HepG2 (cell line): ENCODE data around the gene LRRC3. TPM values are rescaled to one million over a fixed set of nuclear protein-coding genes. Genes with fewer than 3 reads are reported as not detected.
A peak's percentile ranks its signal among the peaks of the same experiment; 100 is the strongest.

Experiments used
- ATAC-seq: fragments of 200-7000 bp; cut with Tn5 transposase; 3 replicates; pipeline ENCODE4 v1.9.1; 2020; ENCODE audit warnings: mild to moderate bottlenecking, moderate library complexity
- BruUV-seq: library from RNA; stranded (reverse); fragments of 400-500 nt; replicated peaks from 2 replicates; lab custom pipeline; 2021; lab: Mats Ljungman, UMichigan
- CTCF ChIA-PET: fragments of 300-600 bp; formaldehyde crosslinking; extraction: SDS; loops from one replicate; lab custom pipeline; 2021; ENCODE audit warnings: low total read pairs, inconsistent platforms, low intra/inter-chr PET ratio; lab: Yijun Ruan, JAX
- POLR2A ChIA-PET: fragments of 350-600 bp; sonication (Branson Sonifier 250); formaldehyde crosslinking; loops from one replicate; lab custom pipeline; 2020; ENCODE audit warnings: antibody characterized with exemption, inconsistent platforms; lab: Yijun Ruan, JAX
- DNase-seq: peaks from one replicate; pipeline ENCODE4 v3.0.0-alpha.2; 2015; ENCODE audit warnings: low spot score
- FAIRE-seq: peaks from 3 replicates; lab custom pipeline; 2011; peaks lifted over from hg19 to GRCh38; lab: Jason Lieb, UNC
- H2AFZ ChIP-seq: one replicate; pipeline ENCODE4 v1.6.1; 2011; ENCODE audit warnings: low read length, inconsistent platforms
- H3K27ac ChIP-seq: fragments of 300-600 bp; 3 replicates; pipeline ENCODE4 v1.8.0; 2011; ENCODE audit warnings: mixed run types, mild to moderate bottlenecking, mixed read lengths, low read length, inconsistent platforms; ENCODE audit not compliant: insufficient read depth; ENCODE audit errors: extremely low read length
- H3K27me3 ChIP-seq, 2 experiments: fragments of 200-600 bp in 1 of 2; 2 replicates in 1 of 2; 3 replicates in 1 of 2; pipeline versions ENCODE4 v1.6.0 to v1.8.0; 2011; ENCODE audit warnings: low read length in 2 of 2, mild to moderate bottlenecking in 2 of 2, moderate library complexity in 2 of 2, inconsistent platforms in 1 of 2; ENCODE audit not compliant: insufficient read depth in 2 of 2, control insufficient read depth in 1 of 2
- H3K36me3 ChIP-seq, 2 experiments: fragments of 200-600 bp in 1 of 2; replicated peaks in 1 of 2; 2 replicates in 1 of 2; 3 replicates in 1 of 2; pipeline versions ENCODE4 v1.5.1 to v1.8.0; 2011; ENCODE audit warnings: low read length in 2 of 2, inconsistent platforms in 1 of 2; ENCODE audit not compliant: insufficient read depth in 2 of 2, control insufficient read depth in 1 of 2
- H3K4me1 ChIP-seq: 2 replicates; pipeline ENCODE4 v1.5.1; 2012; ENCODE audit warnings: low read length, inconsistent platforms; ENCODE audit not compliant: insufficient read depth
- H3K4me2 ChIP-seq: 2 replicates; pipeline ENCODE4 v1.6.0; 2011; ENCODE audit warnings: low read depth, low read length, inconsistent platforms
- H3K4me3 ChIP-seq, 3 experiments: fragments of 200-600 bp in 1 of 3; sonication (generic), shearing (Covaris generic) in 1 of 3; replicated peaks in 1 of 3; 2 replicates each; pipeline ENCODE4 v1.5.1; 2011 to 2016; ENCODE audit warnings: low read length in 3 of 3, inconsistent platforms in 2 of 3, low read depth in 2 of 3, mild to moderate bottlenecking in 2 of 3, control low read depth in 1 of 3, mixed read lengths in 1 of 3; ENCODE audit not compliant: insufficient read depth in 1 of 3
- H3K79me2 ChIP-seq: one replicate; pipeline ENCODE4 v1.6.1; 2011; ENCODE audit warnings: low read length, inconsistent platforms; ENCODE audit not compliant: insufficient read depth
- H3K9ac ChIP-seq: 2 replicates; pipeline ENCODE4 v1.6.0; 2011; ENCODE audit warnings: mild to moderate bottlenecking, low read depth, low read length, inconsistent platforms; ENCODE audit not compliant: insufficient read depth
- H3K9me3 ChIP-seq: 2 replicates; pipeline ENCODE4 v1.5.1; 2012; ENCODE audit warnings: mild to moderate bottlenecking, low read length
- H4K20me1 ChIP-seq: 2 replicates; pipeline ENCODE4 v1.6.0; 2011; ENCODE audit warnings: inconsistent platforms, mild to moderate bottlenecking, low read length, moderate library complexity; ENCODE audit not compliant: insufficient read depth
- GPN1 ChIP-seq: sonication (generic); formaldehyde crosslinking; IDR thresholded peaks from 2 replicates; pipeline ENCODE4 v1.5.1; 2020; ENCODE audit warnings: missing genetic modification reagents, borderline replicate concordance
- HES4 ChIP-seq: sonication (generic); formaldehyde crosslinking; IDR thresholded peaks from 2 replicates; pipeline ENCODE4 v1.9.0; 2021; ENCODE audit warnings: mild to moderate bottlenecking, missing genetic modification reagents, borderline replicate concordance
- MTA3 ChIP-seq: sonication (generic); formaldehyde crosslinking; IDR thresholded peaks from 2 replicates; pipeline ENCODE4 v1.4.0; 2020; ENCODE audit warnings: missing genetic modification reagents
- NFYC ChIP-seq: IDR thresholded peaks from 2 replicates; pipeline ENCODE4 v1.6.1; 2016; ENCODE audit warnings: missing genetic modification reagents, missing compliant biosample characterization
- ZBTB20 ChIP-seq: sonication (generic); formaldehyde crosslinking; IDR thresholded peaks from 2 replicates; pipeline ENCODE4 v1.8.1; 2023; ENCODE audit warnings: missing genetic modification reagents, low read depth, mild to moderate bottlenecking, borderline replicate concordance
- ZNF24 ChIP-seq: fragments of 450-650 bp; IDR thresholded peaks from 2 replicates; pipeline ENCODE4 v1.6.1; 2017; ENCODE audit warnings: antibody characterized with exemption, mild to moderate bottlenecking
- ZNF709 ChIP-seq: sonication (generic); formaldehyde crosslinking; IDR thresholded peaks from 2 replicates; pipeline ENCODE4 v1.5.0; 2020; ENCODE audit warnings: mild to moderate bottlenecking, missing genetic modification reagents
- ZNF746 ChIP-seq: sonication (generic); formaldehyde crosslinking; IDR thresholded peaks from 2 replicates; pipeline ENCODE4 v1.8.0; 2022; ENCODE audit warnings: mild to moderate bottlenecking, missing genetic modification reagents
- WGBS: methylation state at CpG from one replicate; pipeline ENCODE4 v1.1.6; 2017; ENCODE audit warnings: low lambda C conversion rate; 5-methylcytosine and 5-hydroxymethylcytosine counted together
- in situ Hi-C: cut with HindIII; loops from 2 replicates; pipeline ENCODE4 v1.10.0; 2017; ENCODE audit warnings: low pct_unique_long_range_greater_than_20kb; ENCODE audit not compliant: extremely low pct_ligation_motif_present
- intact Hi-C: fragments of 100-400 bp; cut with micrococcal nuclease; formaldehyde crosslinking; loops from one replicate; pipeline ENCODE4 v1.10.0; 2022; ENCODE audit not compliant: unreplicated experiment
- polyA plus RNA-seq, 8 experiments: library from polyadenylated mRNA; depleted of rRNA in 3 of 8; stranded (reverse) in 7 of 8; unstranded in 1 of 8; fragments of >200 nt; fragmentation: Illumina TruSeq in 4 of 8; extraction: Trizol in 4 of 8; gene quantifications; 2 replicates each; pipeline versions ENCODE4 v1.2.1 to v1.2.3, GENCODE V29; 2011 to 2016; ENCODE audit warnings: low read depth in 4 of 8, missing spikeins in 1 of 8, mixed read lengths in 1 of 8; ENCODE audit not compliant: insufficient read depth in 1 of 8
- total RNA-seq, 5 experiments: library from RNA; depleted of rRNA; stranded (reverse); fragments of >200 nt; fragmentation: Illumina TruSeq; extraction: Trizol; gene quantifications; 2 replicates each; pipeline ENCODE4 v1.2.3, GENCODE V29; 2016; ENCODE audit warnings: low read depth in 1 of 5
- TF ChIP-seq, protein P1 (sequence below): sonication (generic); formaldehyde crosslinking; IDR thresholded peaks from 2 replicates; pipeline ENCODE4 v1.9.0; 2022; ENCODE audit warnings: low read depth, missing genetic modification reagents
- TF ChIP-seq, protein P2 (sequence below): sonication (generic); formaldehyde crosslinking; IDR thresholded peaks from 2 replicates; pipeline ENCODE4 v1.4.0; 2020; ENCODE audit warnings: missing genetic modification reagents

The LRRC3 gene
- total and polyA plus RNA-seq, 2 of the 13 experiments (the other 11 are each of a cell fraction or from before 2014, with no cell fraction given): 4.8 to 16.5 TPM

DNA sequence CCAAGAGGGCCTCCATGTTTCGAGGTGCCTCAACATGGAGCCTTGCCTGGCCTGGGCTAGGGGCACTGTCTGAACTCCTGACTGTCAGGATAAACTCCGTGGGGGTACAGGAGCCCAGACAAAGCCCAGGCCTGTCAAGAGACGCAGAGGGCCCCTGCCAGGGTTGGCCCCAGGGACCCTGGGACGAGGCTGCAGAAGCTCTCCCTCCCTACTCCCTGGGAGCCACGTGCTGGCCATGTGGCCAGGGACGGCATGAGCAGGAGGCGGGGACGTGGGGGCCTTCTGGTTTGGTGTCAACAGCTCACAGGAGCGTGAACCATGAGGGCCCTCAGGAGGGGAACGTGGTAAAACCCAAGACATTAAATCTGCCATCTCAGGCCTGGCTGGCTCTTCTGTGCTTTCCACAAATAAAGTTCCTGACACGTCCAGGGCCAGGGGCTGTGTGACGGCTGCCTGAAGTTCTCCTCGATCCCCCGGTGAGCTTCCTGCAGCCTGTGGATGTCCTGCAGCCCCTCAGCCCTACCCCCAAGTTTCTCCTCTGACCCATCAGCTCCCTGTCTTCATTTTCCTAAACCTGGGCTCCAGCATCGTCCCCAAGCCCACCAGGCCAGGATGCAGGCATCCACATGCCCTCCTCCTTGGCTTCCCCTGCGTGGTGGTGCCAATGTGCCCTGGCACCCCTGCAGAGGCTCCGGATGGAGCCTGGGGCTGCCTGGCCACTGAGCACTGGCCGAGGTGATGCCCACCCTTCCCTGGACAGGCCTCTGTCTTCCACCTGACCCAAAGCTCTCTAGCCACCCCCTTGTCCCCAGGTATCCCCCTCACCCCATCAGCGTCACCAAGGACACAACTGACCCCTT lies 12.8 kb upstream of the LRRC3 start:
- CTCF ChIA-PET: no interaction called here
- TF ChIP-seq ZBTB20 (CRISPR knock-in tag) (peak; percentile 71; the same call in 1 of the 2 replicates), ZNF746 (peak; percentile 30; the same call in 1 of the 2 replicates), ZNF24 (no peak), NFYC (no peak), ZNF709 (0 out of 2 replicates have a peak, but pooled peaks have one; percentile 51), GPN1 (CRISPR knock-in tag) (no peak), HES4 (CRISPR knock-in tag) (peak; percentile 93; the same call in 1 of the 2 replicates), MTA3 (CRISPR knock-in tag) (no peak)
- TF ChIP-seq, protein P1, sequence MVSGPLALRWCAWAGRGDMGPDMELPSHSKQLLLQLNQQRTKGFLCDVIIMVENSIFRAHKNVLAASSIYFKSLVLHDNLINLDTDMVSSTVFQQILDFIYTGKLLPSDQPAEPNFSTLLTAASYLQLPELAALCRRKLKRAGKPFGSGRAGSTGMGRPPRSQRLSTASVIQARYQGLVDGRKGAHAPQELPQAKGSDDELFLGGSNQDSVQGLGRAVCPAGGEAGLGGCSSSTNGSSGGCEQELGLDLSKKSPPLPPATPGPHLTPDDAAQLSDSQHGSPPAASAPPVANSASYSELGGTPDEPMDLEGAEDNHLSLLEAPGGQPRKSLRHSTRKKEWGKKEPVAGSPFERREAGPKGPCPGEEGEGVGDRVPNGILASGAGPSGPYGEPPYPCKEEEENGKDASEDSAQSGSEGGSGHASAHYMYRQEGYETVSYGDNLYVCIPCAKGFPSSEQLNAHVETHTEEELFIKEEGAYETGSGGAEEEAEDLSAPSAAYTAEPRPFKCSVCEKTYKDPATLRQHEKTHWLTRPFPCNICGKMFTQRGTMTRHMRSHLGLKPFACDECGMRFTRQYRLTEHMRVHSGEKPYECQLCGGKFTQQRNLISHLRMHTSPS (CRISPR knock-in tag): no peak
- TF ChIP-seq, protein P2, sequence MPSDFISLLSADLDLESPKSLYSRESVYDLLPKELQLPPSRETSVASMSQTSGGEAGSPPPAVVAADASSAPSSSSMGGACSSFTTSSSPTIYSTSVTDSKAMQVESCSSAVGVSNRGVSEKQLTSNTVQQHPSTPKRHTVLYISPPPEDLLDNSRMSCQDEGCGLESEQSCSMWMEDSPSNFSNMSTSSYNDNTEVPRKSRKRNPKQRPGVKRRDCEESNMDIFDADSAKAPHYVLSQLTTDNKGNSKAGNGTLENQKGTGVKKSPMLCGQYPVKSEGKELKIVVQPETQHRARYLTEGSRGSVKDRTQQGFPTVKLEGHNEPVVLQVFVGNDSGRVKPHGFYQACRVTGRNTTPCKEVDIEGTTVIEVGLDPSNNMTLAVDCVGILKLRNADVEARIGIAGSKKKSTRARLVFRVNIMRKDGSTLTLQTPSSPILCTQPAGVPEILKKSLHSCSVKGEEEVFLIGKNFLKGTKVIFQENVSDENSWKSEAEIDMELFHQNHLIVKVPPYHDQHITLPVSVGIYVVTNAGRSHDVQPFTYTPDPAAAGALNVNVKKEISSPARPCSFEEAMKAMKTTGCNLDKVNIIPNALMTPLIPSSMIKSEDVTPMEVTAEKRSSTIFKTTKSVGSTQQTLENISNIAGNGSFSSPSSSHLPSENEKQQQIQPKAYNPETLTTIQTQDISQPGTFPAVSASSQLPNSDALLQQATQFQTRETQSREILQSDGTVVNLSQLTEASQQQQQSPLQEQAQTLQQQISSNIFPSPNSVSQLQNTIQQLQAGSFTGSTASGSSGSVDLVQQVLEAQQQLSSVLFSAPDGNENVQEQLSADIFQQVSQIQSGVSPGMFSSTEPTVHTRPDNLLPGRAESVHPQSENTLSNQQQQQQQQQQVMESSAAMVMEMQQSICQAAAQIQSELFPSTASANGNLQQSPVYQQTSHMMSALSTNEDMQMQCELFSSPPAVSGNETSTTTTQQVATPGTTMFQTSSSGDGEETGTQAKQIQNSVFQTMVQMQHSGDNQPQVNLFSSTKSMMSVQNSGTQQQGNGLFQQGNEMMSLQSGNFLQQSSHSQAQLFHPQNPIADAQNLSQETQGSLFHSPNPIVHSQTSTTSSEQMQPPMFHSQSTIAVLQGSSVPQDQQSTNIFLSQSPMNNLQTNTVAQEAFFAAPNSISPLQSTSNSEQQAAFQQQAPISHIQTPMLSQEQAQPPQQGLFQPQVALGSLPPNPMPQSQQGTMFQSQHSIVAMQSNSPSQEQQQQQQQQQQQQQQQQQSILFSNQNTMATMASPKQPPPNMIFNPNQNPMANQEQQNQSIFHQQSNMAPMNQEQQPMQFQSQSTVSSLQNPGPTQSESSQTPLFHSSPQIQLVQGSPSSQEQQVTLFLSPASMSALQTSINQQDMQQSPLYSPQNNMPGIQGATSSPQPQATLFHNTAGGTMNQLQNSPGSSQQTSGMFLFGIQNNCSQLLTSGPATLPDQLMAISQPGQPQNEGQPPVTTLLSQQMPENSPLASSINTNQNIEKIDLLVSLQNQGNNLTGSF: 0 out of 2 replicates have a peak, but pooled peaks have one; percentile 49

More for the DNA sequence above, 12.8 kb upstream of the LRRC3 start:
- DNase-seq (no peak), FAIRE-seq (no peak), ATAC-seq (no peak)
- H3K79me2 ChIP-seq: no peaks in the 10 kb centered on the region
- POLR2A ChIA-PET: interaction anchor here (1.0 to 2.4 kb wide), 3 partner anchors 13 to 40 kb away, joined by 3 to 5 read pairs (median 4); partner anchors contain the start of gene LRRC3
- H3K4me1 ChIP-seq: peaks cover 52% of the 10 kb centered on the region
- H3K9me3 ChIP-seq: no peaks in the 10 kb centered on the region
- H3K27me3 ChIP-seq: peaks cover 2 to 15% of the 10 kb centered on the region in 2 experiments; a peak in 3 of 5 replicates
- no peak overlapping the region for H2AFZ ChIP-seq
- no peak overlapping the region for H3K9ac ChIP-seq
- no peak overlapping the region; a peak in 1 of 6 replicates for H3K4me3 ChIP-seq
- H3K27ac ChIP-seq: no peak overlapping the region
- WGBS: 95% methylated on average over 4 of the region's 19 CpGs
- in situ Hi-C loops: loop anchor here (5.0 kb wide), 1 partner anchor 40 kb away; no protein-coding TSS in a partner anchor
- intact Hi-C loops: no loop called here
- H3K4me2 ChIP-seq: no peak overlapping the region
- H4K20me1 ChIP-seq: no peaks in the 10 kb centered on the region
- H3K36me3 ChIP-seq: no peaks in the 10 kb centered on the region
- no TSS peak for BruUV-seq
